ENCODE data around the gene DLGAP1. TPM values are rescaled to one million over a fixed set of nuclear protein-coding genes. Genes with fewer than 3 reads are reported as not detected.

The DLGAP1 gene
- total and polyA plus RNA-seq, 2 experiments from 2014 or later: 17.0 to 48.5 TPM

GRCh38 chr18:3924455-3924854 is 530.7 kb downstream of the DLGAP1 start (continued):
- TF ChIP-seq ZNF462 (CRISPR knock-in tag; IDR thresholded peaks at IDR 0.05) (no peak), ZNF331 (CRISPR knock-in tag; IDR thresholded peaks at IDR 0.05; ENCODE audit: low read depth) (no peak), STAT1 (IDR thresholded peaks at IDR 0.05; ENCODE audit: unreplicated experiment) (no peak), ZNF114 (CRISPR knock-in tag; IDR thresholded peaks at IDR 0.05) (no peak), POLR2AphosphoS5 (IDR thresholded peaks at IDR 0.05; ENCODE audit: low read depth) (no peak), EZH2 (IDR thresholded peaks at IDR 0.05; ENCODE audit: low read depth, unreplicated experiment) (no peak)

DNA sequence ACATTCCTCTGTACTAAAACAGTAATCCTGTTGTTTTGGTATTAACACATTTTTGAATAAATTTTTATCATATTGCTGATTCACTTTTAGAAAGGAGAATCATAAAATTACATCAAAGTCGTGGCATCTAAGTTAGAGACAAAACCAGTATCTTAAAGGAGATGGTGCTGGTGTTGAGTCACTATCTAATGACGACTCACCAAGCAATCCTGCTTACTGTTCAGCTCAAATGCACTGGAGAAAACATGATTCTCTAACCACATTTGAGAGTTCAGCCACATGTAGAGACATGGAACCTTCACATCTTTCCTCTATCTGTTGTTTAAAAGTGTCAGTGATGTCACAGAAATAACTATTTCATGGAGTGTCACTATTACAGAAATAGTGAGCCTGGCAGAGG is 531.4 kb downstream of the DLGAP1 start:
- Histone ChIP-seq H3K27me3 (ENCODE audit: insufficient read depth) (no peaks in the 10 kb centered on the region), H3K36me3 (ENCODE audit: insufficient read depth) (no peaks in the 10 kb centered on the region), H3K79me2 (replicated peaks; ENCODE audit: insufficient read depth) (no peaks in the 10 kb centered on the region), H3K4me1 (ENCODE audit: insufficient read depth) (no peaks in the 10 kb centered on the region), H4K20me1 (replicated peaks; ENCODE audit: insufficient read depth) (no peaks in the 10 kb centered on the region), H3K4me2 (no peak overlapping the region), H3K27ac (ENCODE audit: low read depth) (no peak overlapping the region), H3F3A (replicated peaks; ENCODE audit: low read depth) (no peaks in the 10 kb centered on the region), H2AFZ (no peak overlapping the region), H3K4me3 (no peak overlapping the region), H3K9me2 (ENCODE audit: insufficient read depth) (no peaks in the 10 kb centered on the region)
- no peak overlapping the region for H3K27ac Mint-ChIP-seq
- H3K36me3 Mint-ChIP-seq (ENCODE audit: low read depth): no peaks in the 10 kb centered on the region
- ATAC-seq (no peak), DNase-seq (ENCODE audit: low spot score) (no peak)
- H3K4me3 Mint-ChIP-seq: no peak overlapping the region
- H3K4me1 Mint-ChIP-seq: peaks cover under 1% of the 10 kb centered on the region; the same call in 1 of the 3 replicates
- no peaks in the 10 kb centered on the region for H3K9me3 Mint-ChIP-seq
- peaks cover 2% of the 10 kb centered on the region for H3K27me3 Mint-ChIP-seq (ENCODE audit: insufficient read depth, low read depth, poor library complexity)
- TF ChIP-seq JUNB (IDR thresholded peaks at IDR 0.05; ENCODE audit: unreplicated experiment) (no peak), ZNF114 (CRISPR knock-in tag; IDR thresholded peaks at IDR 0.05) (no peak), EZH2 (IDR thresholded peaks at IDR 0.05; ENCODE audit: low read depth, unreplicated experiment) (no peak), CREB1 (CRISPR knock-in tag; IDR thresholded peaks at IDR 0.05; ENCODE audit: low read depth) (no peak), REST (IDR thresholded peaks at IDR 0.05; ENCODE audit: unreplicated experiment) (no peak), NANOG (IDR thresholded peaks at IDR 0.05; ENCODE audit: borderline replicate concordance) (no peak)

Data from GM23338 (cell line).